H9 (cell line): ENCODE results near the gene INPP5E. TPM values are rescaled to one million over a fixed set of nuclear protein-coding genes. Genes with fewer than 3 reads are reported as not detected.

Experiments
- DNase-seq: peaks from one replicate; pipeline ENCODE4 v3.0.0-alpha.2; 2017
- H2AFZ ChIP-seq: one replicate; pipeline ENCODE4 v1.6.1; 2013; ENCODE audit warnings: mild to moderate bottlenecking, low read length, control low read depth, moderate library complexity
- H2AK5ac ChIP-seq: 2 replicates; pipeline ENCODE4 v1.6.1; 2013; ENCODE audit warnings: low read length, control low read depth, mixed read lengths; ENCODE audit not compliant: insufficient read length
- H2BK120ac ChIP-seq: one replicate; pipeline ENCODE4 v1.6.1; 2013; ENCODE audit warnings: low read depth, mild to moderate bottlenecking, low read length, control low read depth, inconsistent platforms; ENCODE audit not compliant: poor library complexity, severe bottlenecking
- H2BK12ac ChIP-seq: 2 replicates; pipeline ENCODE4 v1.6.1; 2013; ENCODE audit warnings: low read length, control low read depth, mixed read lengths, low read depth; ENCODE audit not compliant: insufficient read length
- H2BK15ac ChIP-seq: 2 replicates; pipeline ENCODE4 v1.6.1; 2013; ENCODE audit warnings: low read depth, low read length, control low read depth
- H2BK20ac ChIP-seq: one replicate; pipeline ENCODE4 v1.6.1; 2013; ENCODE audit warnings: low read depth, mild to moderate bottlenecking, low read length, control low read depth, inconsistent platforms; ENCODE audit not compliant: poor library complexity, severe bottlenecking
- H2BK5ac ChIP-seq: 2 replicates; pipeline ENCODE4 v1.6.1; 2013; ENCODE audit warnings: low read length, control low read depth, mixed read lengths; ENCODE audit not compliant: insufficient read length
- H3K14ac ChIP-seq: 2 replicates; pipeline ENCODE4 v1.6.1; 2013; ENCODE audit warnings: low read length, control low read depth; ENCODE audit not compliant: insufficient read depth
- H3K18ac ChIP-seq: 2 replicates; pipeline ENCODE4 v1.6.1; 2013; ENCODE audit warnings: low read depth, mild to moderate bottlenecking, mixed read lengths, low read length, control low read depth; ENCODE audit not compliant: insufficient read length
- H3K23ac ChIP-seq: 2 replicates; pipeline ENCODE4 v1.6.1; 2013; ENCODE audit warnings: low read length, control low read depth, mixed read lengths, low read depth; ENCODE audit not compliant: insufficient read length
- H3K23me2 ChIP-seq: 2 replicates; pipeline ENCODE4 v1.6.1; 2013; ENCODE audit warnings: low read depth, mild to moderate bottlenecking, mixed read lengths, low read length, control low read depth; ENCODE audit not compliant: insufficient read length, poor library complexity, severe bottlenecking
- H3K27ac ChIP-seq: 2 replicates; pipeline ENCODE4 v1.5.1; 2013; ENCODE audit warnings: low read length, control low read depth, mixed read lengths, low read depth; ENCODE audit not compliant: insufficient read length
- H3K27me3 ChIP-seq: 2 replicates; pipeline ENCODE4 v1.6.1; 2013; ENCODE audit warnings: low read length, control low read depth, inconsistent platforms; ENCODE audit not compliant: insufficient read depth
- H3K4ac ChIP-seq: 2 replicates; pipeline ENCODE4 v1.6.1; 2013; ENCODE audit warnings: low read depth, mild to moderate bottlenecking, control low read depth, inconsistent platforms, low read length, moderate library complexity
- H3K4me1 ChIP-seq: 2 replicates; pipeline ENCODE4 v1.6.1; 2013; ENCODE audit warnings: low read length, control low read depth, inconsistent platforms; ENCODE audit not compliant: insufficient read depth
- H3K4me2 ChIP-seq: 2 replicates; pipeline ENCODE4 v1.6.1; 2013; ENCODE audit warnings: low read length, control low read depth, mixed read lengths; ENCODE audit not compliant: insufficient read length, insufficient read depth
- H3K56ac ChIP-seq: 2 replicates; pipeline ENCODE4 v1.6.1; 2013; ENCODE audit warnings: low read depth, mild to moderate bottlenecking, mixed read lengths, low read length, control low read depth; ENCODE audit not compliant: insufficient read length
- H3K79me1 ChIP-seq: 2 replicates; pipeline ENCODE4 v1.6.1; 2013; ENCODE audit warnings: low read depth, mild to moderate bottlenecking, moderate library complexity, low read length, control low read depth, inconsistent platforms; ENCODE audit not compliant: insufficient read depth, poor library complexity, severe bottlenecking
- H3K79me2 ChIP-seq: 2 replicates; pipeline ENCODE4 v1.6.1; 2013; ENCODE audit warnings: low read length, control low read depth, inconsistent platforms; ENCODE audit not compliant: insufficient read depth
- H3K9ac ChIP-seq: 2 replicates; pipeline ENCODE4 v1.6.1; 2013; ENCODE audit warnings: low read length, control low read depth, mixed read lengths; ENCODE audit not compliant: insufficient read length; ENCODE audit errors: extremely low read depth
- H3K9me3 ChIP-seq: one replicate; pipeline ENCODE4 v1.6.1; 2013; ENCODE audit warnings: low read depth, low read length, inconsistent platforms; ENCODE audit not compliant: control insufficient read depth
- H3T11ph ChIP-seq: one replicate; pipeline ENCODE4 v1.6.1; 2013; ENCODE audit warnings: mild to moderate bottlenecking, low read length, control low read depth, inconsistent platforms
- H4K20me1 ChIP-seq: one replicate; pipeline ENCODE4 v1.6.1; 2013; ENCODE audit not compliant: control insufficient read depth, insufficient read length, insufficient read depth
- H4K5ac ChIP-seq: 2 replicates; pipeline ENCODE4 v1.6.1; 2013; ENCODE audit warnings: low read depth, mild to moderate bottlenecking, mixed read lengths, low read length, control low read depth; ENCODE audit not compliant: insufficient read length
- H4K8ac ChIP-seq: replicated peaks from 2 replicates; pipeline ENCODE4 v1.6.1; 2013; ENCODE audit warnings: low read length, control low read depth, mixed read lengths, low read depth; ENCODE audit not compliant: insufficient read length
- H4K91ac ChIP-seq: 2 replicates; pipeline ENCODE4 v1.6.1; 2013; ENCODE audit warnings: low read depth, mild to moderate bottlenecking, moderate library complexity, mixed read lengths, low read length, control low read depth; ENCODE audit not compliant: insufficient read length
- H3K27ac Mint-ChIP-seq, 3 experiments: 2 replicates in 2 of 3; 3 replicates in 1 of 3; pipeline ENCODE4 v1.8.0; 2020 to 2021; ENCODE audit warnings: mixed read lengths in 3 of 3, mild to moderate bottlenecking in 1 of 3, moderate library complexity in 1 of 3
- H3K27me3 Mint-ChIP-seq: 2 replicates; pipeline ENCODE4 v1.8.0; 2021; ENCODE audit warnings: low read depth, mild to moderate bottlenecking, moderate library complexity, mixed read lengths
- H3K36me3 Mint-ChIP-seq, 3 experiments: 2 replicates in 2 of 3; 3 replicates in 1 of 3; pipeline ENCODE4 v1.8.0; 2020 to 2021; ENCODE audit warnings: low read depth in 3 of 3, mixed read lengths in 3 of 3; ENCODE audit not compliant: insufficient read depth in 1 of 3
- H3K4me1 Mint-ChIP-seq, 2 experiments: 2 replicates each; pipeline ENCODE4 v1.8.0; 2020; ENCODE audit warnings: mixed read lengths in 2 of 2
- H3K4me3 Mint-ChIP-seq, 2 experiments: 2 replicates in 1 of 2; 3 replicates in 1 of 2; pipeline ENCODE4 v1.8.0; 2020 to 2021; ENCODE audit warnings: mild to moderate bottlenecking in 2 of 2, mixed read lengths in 2 of 2, moderate library complexity in 1 of 2
- H3K9me3 Mint-ChIP-seq, 2 experiments: 2 replicates in 1 of 2; 3 replicates in 1 of 2; pipeline ENCODE4 v1.8.0; 2020; ENCODE audit warnings: mild to moderate bottlenecking in 2 of 2, mixed read lengths in 2 of 2, moderate library complexity in 1 of 2
- WGBS: extraction: QIAGEN DNeasy Blood & Tissue Kit; methylation state at CpG from one replicate; pipeline ENCODE4 v1.1.7; 2013; ENCODE audit warnings: missing lambda C conversion rate, low lambda C conversion rate, mixed read lengths; ENCODE audit not compliant: insufficient read length; ENCODE audit errors: extremely low coverage; 5-methylcytosine and 5-hydroxymethylcytosine counted together
- total RNA-seq: library from RNA; stranded (reverse); gene quantifications from 2 replicates; pipeline ENCODE4 v1.2.1, GENCODE V29; 2021
- TF ChIP-seq, protein P1 (sequence below): fragments of 200-600 bp; sonication (generic); conservative IDR thresholded peaks from 3 replicates; pipeline ENCODE4 v1.8.0; 2021; ENCODE audit warnings: antibody characterized with exemption, mild to moderate bottlenecking

Gene INPP5E
- total RNA-seq, 1 experiment from 2014 or later: 21.0 TPM

DNA sequence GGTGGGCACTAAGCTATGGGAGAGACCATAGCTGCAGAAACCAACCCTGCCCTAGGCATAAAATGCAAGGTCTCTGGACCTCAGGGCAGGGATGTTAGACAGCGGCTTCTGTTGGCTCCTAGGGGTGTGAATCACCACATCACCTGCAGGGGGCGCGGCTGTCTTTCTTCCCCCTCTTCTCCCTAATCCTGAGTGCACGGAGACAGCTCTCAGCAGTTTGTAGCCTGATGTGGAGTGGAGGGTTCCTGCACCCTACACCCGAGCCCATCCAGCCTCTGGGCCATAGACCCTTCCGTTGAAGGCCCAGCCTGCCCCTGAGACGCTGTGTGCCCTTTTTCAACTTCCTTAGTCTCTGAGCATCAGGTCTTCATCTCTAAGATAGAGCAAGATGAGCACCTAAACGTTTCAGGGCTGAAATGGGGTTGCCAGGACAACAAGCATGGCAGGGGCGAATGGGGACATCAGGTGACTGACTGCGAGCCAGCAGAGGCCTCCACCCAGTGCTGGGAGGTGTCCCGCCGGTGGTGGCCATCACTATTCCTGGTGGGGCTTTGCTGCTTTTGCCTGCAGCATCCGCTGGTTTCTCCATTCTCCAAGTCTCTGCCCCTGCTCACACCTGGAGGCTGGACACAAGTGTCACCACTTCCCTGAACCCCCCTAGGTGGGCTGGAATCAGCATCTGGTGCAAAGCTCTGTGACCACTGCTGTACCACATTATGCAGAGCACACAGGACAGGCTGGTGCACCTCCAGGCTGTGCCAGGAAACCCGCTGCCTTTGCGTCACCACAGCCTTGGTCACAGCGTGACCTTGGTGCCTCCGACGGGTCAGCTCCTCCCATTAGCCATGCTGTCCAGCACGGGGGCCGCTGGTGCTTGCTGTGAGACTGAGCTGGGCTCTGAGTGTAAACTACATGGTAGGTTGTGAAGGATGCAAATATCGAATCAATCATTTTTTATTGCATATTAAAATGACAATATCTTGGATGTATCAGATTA lies 45.7 kb upstream of the INPP5E start:
- H3K27me3 Mint-ChIP-seq: no peaks in the 10 kb centered on the region; the same call in 1 of the 2 replicates
- no peak overlapping the region for H3K27ac Mint-ChIP-seq

More for the DNA sequence above, 45.7 kb upstream of the INPP5E start:
- Mint-ChIP-seq H3K4me3 (peak overlapping the region; percentile 52 to 71), H3K4me1 (peaks cover 8 to 14% of the 10 kb centered on the region in 2 experiments), H3K9me3 (no peaks in the 10 kb centered on the region; a peak in 1 of 5 replicates), H3K36me3 (peaks cover 0 to 3% (median under 1%) of the 10 kb centered on the region in 3 experiments; a peak in 4 of 7 replicates)
- no CpG with 5 or more reads among the region's 21 CpGs for WGBS
- H2BK120ac ChIP-seq: no peak overlapping the region
- H2BK5ac ChIP-seq: no peak overlapping the region
- H3K23ac ChIP-seq: no peak overlapping the region
- H4K5ac ChIP-seq: no peak overlapping the region
- no peaks in the 10 kb centered on the region for H4K20me1 ChIP-seq
- H2BK20ac ChIP-seq: no peak overlapping the region
- H3K14ac ChIP-seq: no peak overlapping the region; the same call in 1 of the 2 replicates
- H2BK12ac ChIP-seq: no peak overlapping the region
- H2AK5ac ChIP-seq: no peak overlapping the region
- TF ChIP-seq, protein P1, sequence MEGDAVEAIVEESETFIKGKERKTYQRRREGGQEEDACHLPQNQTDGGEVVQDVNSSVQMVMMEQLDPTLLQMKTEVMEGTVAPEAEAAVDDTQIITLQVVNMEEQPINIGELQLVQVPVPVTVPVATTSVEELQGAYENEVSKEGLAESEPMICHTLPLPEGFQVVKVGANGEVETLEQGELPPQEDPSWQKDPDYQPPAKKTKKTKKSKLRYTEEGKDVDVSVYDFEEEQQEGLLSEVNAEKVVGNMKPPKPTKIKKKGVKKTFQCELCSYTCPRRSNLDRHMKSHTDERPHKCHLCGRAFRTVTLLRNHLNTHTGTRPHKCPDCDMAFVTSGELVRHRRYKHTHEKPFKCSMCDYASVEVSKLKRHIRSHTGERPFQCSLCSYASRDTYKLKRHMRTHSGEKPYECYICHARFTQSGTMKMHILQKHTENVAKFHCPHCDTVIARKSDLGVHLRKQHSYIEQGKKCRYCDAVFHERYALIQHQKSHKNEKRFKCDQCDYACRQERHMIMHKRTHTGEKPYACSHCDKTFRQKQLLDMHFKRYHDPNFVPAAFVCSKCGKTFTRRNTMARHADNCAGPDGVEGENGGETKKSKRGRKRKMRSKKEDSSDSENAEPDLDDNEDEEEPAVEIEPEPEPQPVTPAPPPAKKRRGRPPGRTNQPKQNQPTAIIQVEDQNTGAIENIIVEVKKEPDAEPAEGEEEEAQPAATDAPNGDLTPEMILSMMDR: peak; percentile 91
- H3K4me2 ChIP-seq: no peak overlapping the region
- H3K56ac ChIP-seq: no peak overlapping the region
- no peak overlapping the region for H3T11ph ChIP-seq
- no peak overlapping the region for H2BK15ac ChIP-seq
- no peak overlapping the region for H2AFZ ChIP-seq
- H4K8ac ChIP-seq: no peak overlapping the region
- H3K4me1 ChIP-seq: peaks cover 3% of the 10 kb centered on the region; the same call in 1 of the 2 replicates
- H3K9ac ChIP-seq: no peak overlapping the region
- peaks cover 11% of the 10 kb centered on the region for H3K23me2 ChIP-seq
- no peak overlapping the region for H4K91ac ChIP-seq
- peaks cover 15% of the 10 kb centered on the region for H3K79me2 ChIP-seq
- DNase-seq: peak; percentile 84
- H3K27ac ChIP-seq: no peak overlapping the region
- H3K27me3 ChIP-seq: no peaks in the 10 kb centered on the region
- H3K4ac ChIP-seq: no peak overlapping the region
- no peak overlapping the region for H3K18ac ChIP-seq
- no peaks in the 10 kb centered on the region for H3K9me3 ChIP-seq
- H3K79me1 ChIP-seq: peaks cover 4% of the 10 kb centered on the region
